Stomach (tissue), 4 donors: ENCODE measurements around the gene SPINT2.

Experiments used
- CTCF ChIP-seq, 7 experiments: fragments of 450-650 bp in 4 of 7; fragments of 200-600 bp in 3 of 7; sonication (generic) in 3 of 7; IDR thresholded peaks; one replicate each; pipeline ENCODE4 v1.5.1; 2016 to 2019; ENCODE audit warnings: antibody characterized with exemption in 7 of 7, control low read depth in 2 of 7, mild to moderate bottlenecking in 1 of 7
- POLR2A ChIP-seq, 4 donors: fragments of 450-650 bp; IDR thresholded peaks; one replicate each; pipeline ENCODE4 v1.6.1; 2016; ENCODE audit warnings: antibody characterized with exemption in 4 of 4, control low read depth in 2 of 4, mild to moderate bottlenecking in 1 of 4, moderate library complexity in 1 of 4

- no peak for TF ChIP-seq CTCF (IDR thresholded peaks at IDR 0.05)
- no peak for TF ChIP-seq POLR2A (IDR thresholded peaks at IDR 0.05)
Measured at GRCh38 chr19:38337360-38337653, 72.9 kb downstream of the SPINT2 start.
